Panc1 (cell line): ENCODE measurements around the gene ETNK2. TPM values are rescaled to one million over a fixed set of nuclear protein-coding genes. Genes with fewer than 3 reads are reported as not detected.

ENCODE experiments used
- ATAC-seq: fragments of 200-7000 bp; cut with Tn5 transposase; 2 replicates; pipeline ENCODE4 v1.9.1; 2020; ENCODE audit warnings: mild to moderate bottlenecking, moderate library complexity
- Bru-seq: library from RNA; stranded (reverse); fragments of 400-500 nt; gene quantifications from one replicate; lab custom pipeline; 2021; lab: Mats Ljungman, UMichigan
- BruChase-seq, 2 experiments: library from RNA; stranded (reverse); fragments of 400-500 nt; gene quantifications; one replicate each; lab custom pipeline; 2021; lab: Mats Ljungman, UMichigan
- BruUV-seq: library from RNA; stranded (reverse); fragments of 400-500 nt; replicated peaks from 2 replicates; lab custom pipeline; 2021; lab: Mats Ljungman, UMichigan
- CTCF ChIA-PET: fragments of 300-600 bp; sonication (Branson Sonifier 250); formaldehyde crosslinking; loops from one replicate; lab custom pipeline; 2022; ENCODE audit warnings: antibody characterized with exemption; lab: Charles Lee
- POLR2A ChIA-PET: fragments of 300-600 bp; sonication (Branson Sonifier 250); formaldehyde crosslinking; loops from one replicate; lab custom pipeline; 2022; ENCODE audit warnings: antibody characterized with exemption; lab: Charles Lee
- DNase-seq: peaks from one replicate; pipeline ENCODE4 v3.0.0-alpha.2; 2010; ENCODE audit warnings: low read depth, low spot score
- H3K27ac ChIP-seq: 2 replicates; pipeline ENCODE4 v1.5.1; 2011; ENCODE audit warnings: mild to moderate bottlenecking, low read length, inconsistent platforms
- H3K27me3 ChIP-seq: fragments of 200-500 bp; sonication (Bioruptor generic); 2 replicates; pipeline ENCODE4 v1.6.0; 2014; ENCODE audit warnings: low read length, inconsistent platforms; ENCODE audit not compliant: control insufficient read depth, insufficient read depth
- H3K36me3 ChIP-seq: fragments of 200-500 bp; sonication (Bioruptor generic); 2 replicates; pipeline ENCODE4 v1.5.1; 2014; ENCODE audit warnings: inconsistent platforms, mild to moderate bottlenecking, low read length, moderate library complexity; ENCODE audit not compliant: control insufficient read depth, insufficient read depth
- H3K4me1 ChIP-seq: 2 replicates; pipeline ENCODE4 v1.5.1; 2011; ENCODE audit warnings: inconsistent platforms, mild to moderate bottlenecking, low read length, moderate library complexity; ENCODE audit not compliant: control insufficient read depth, insufficient read depth
- H3K4me3 ChIP-seq, 2 experiments: 2 replicates each; pipeline ENCODE4 v1.5.1; 2011 to 2012; ENCODE audit warnings: low read depth in 2 of 2, low read length in 2 of 2, mild to moderate bottlenecking in 2 of 2, inconsistent platforms in 1 of 2, moderate library complexity in 1 of 2
- H3K9me3 ChIP-seq: fragments of 200-500 bp; sonication (Bioruptor generic); 2 replicates; pipeline ENCODE4 v1.5.1; 2014; ENCODE audit warnings: low read depth, mild to moderate bottlenecking, inconsistent platforms, low read length, moderate library complexity; ENCODE audit not compliant: control insufficient read depth, insufficient read depth
- CTCF ChIP-seq: fragments of 450-650 bp; IDR thresholded peaks from 2 replicates; pipeline ENCODE4 v1.5.1; 2017; ENCODE audit warnings: mild to moderate bottlenecking
- POLR2AphosphoS5 ChIP-seq: IDR thresholded peaks from 2 replicates; pipeline ENCODE4 v1.6.1; 2012; ENCODE audit warnings: mild to moderate bottlenecking, low read depth, low read length, moderate library complexity
- REST ChIP-seq, 2 experiments: IDR thresholded peaks; 2 replicates each; pipeline ENCODE4 v1.6.1; 2011 to 2012; ENCODE audit warnings: low read depth in 2 of 2, control low read depth in 1 of 2, low read length in 1 of 2, mild to moderate bottlenecking in 1 of 2, moderate library complexity in 1 of 2; ENCODE audit not compliant: insufficient read depth in 1 of 2
- SIN3A ChIP-seq: IDR thresholded peaks from 2 replicates; pipeline ENCODE4 v1.6.1; 2012; ENCODE audit warnings: low read depth, mild to moderate bottlenecking, low read length, moderate library complexity, borderline replicate concordance; ENCODE audit not compliant: insufficient read depth
- TCF7L2 ChIP-seq: IDR thresholded peaks from 2 replicates; pipeline ENCODE4 v1.6.1; 2011; ENCODE audit warnings: mild to moderate bottlenecking, low read depth, low read length, inconsistent platforms
- in situ Hi-C: cut with HindIII; loops from 2 replicates; pipeline ENCODE4 v1.10.0; 2016; ENCODE audit warnings: low sequenced_read_pairs, low pct_unique_long_range_greater_than_20kb
- intact Hi-C: fragments of 100-400 bp; cut with micrococcal nuclease; formaldehyde crosslinking; loops from one replicate; pipeline ENCODE4 v1.10.0; 2022; ENCODE audit not compliant: unreplicated experiment
- long read RNA-seq: library from polyadenylated mRNA; unstranded; transcript quantifications from one replicate; pipeline ENCODE4 v2.0.0, GENCODE V29; 2021; ENCODE audit not compliant: unreplicated experiment
- polyA plus RNA-seq: library from polyadenylated mRNA; unstranded; fragments of >200 nt; gene quantifications from one replicate; pipeline ENCODE4 v1.2.1, GENCODE V29; 2012; ENCODE audit warnings: missing spikeins; ENCODE audit not compliant: insufficient read length
- total RNA-seq: library from RNA; stranded (reverse); gene quantifications from one replicate; pipeline ENCODE4 v1.2.1, GENCODE V29; 2021; ENCODE audit not compliant: unreplicated experiment

Gene ETNK2
- total RNA-seq: 6.7 TPM
- polyA plus RNA-seq: 6.0 TPM
- percentile 34 among the genes with signal in this experiment for Bru-seq, nascent RNA
- percentile 26 among the genes with signal in this experiment for BruChase-seq, experiment 1, labeled RNA remaining after a 2-hour chase
- BruChase-seq, experiment 2, labeled RNA remaining after a 6-hour chase: percentile 36 among the genes with signal in this experiment
- long read RNA-seq, transcript ETNK2-203 (8 exons, 2,434 nt): major isoform, 5 of 9 reads
- long read RNA-seq, partial matches to known transcripts: 2 of 9 reads
- long read RNA-seq, other reads (novel, unspliced or antisense): 1 of 9 reads

GRCh38 chr1:204151552-204152309 lies at the start of gene ETNK2:
Gene ETNK2, minus strand, starts transcription at chr1:204152044. Its CDS starts 192 bp downstream, at chr1:204151852.
- Histone ChIP-seq H3K27me3 (no peaks in the 10 kb centered on the region; the same call in 1 of the 2 replicates), H3K36me3 (no peaks in the 10 kb centered on the region), H3K9me3 (no peaks in the 10 kb centered on the region), H3K27ac (no peak within 1 kb of the TSS), H3K4me3 (peak within 1 kb of the TSS; percentile 58 to 63), H3K4me1 (no peaks in the 10 kb centered on the region)
- ATAC-seq (peak; percentile 76), DNase-seq (no peak)
- TF ChIP-seq SIN3A (no peak), POLR2AphosphoS5 (no peak), REST (IDR thresholded peaks at IDR 0.05; ENCODE audit: insufficient read depth in 1 of 2, low read depth in 2 of 2, low read length in 1 of 2) (no peak), CTCF (no peak), TCF7L2 (no peak)
- intact Hi-C loops: no loop called here
- BruUV-seq: no TSS peak
- ChIA-PET CTCF (interaction anchor here (0.8 to 1.0 kb wide), 2 partner anchors 11 to 16 kb away, joined by 3 to 4 read pairs; no protein-coding TSS in a partner anchor), POLR2A (interaction anchor here (0.5 kb wide), 1 partner anchor 1246 kb away, joined by 3 read pairs; no protein-coding TSS in a partner anchor)
- in situ Hi-C loops: no loop called here

- Histone ChIP-seq H3K4me3 (no peak overlapping the region), H3K9me3 (no peaks in the 10 kb centered on the region), H3K36me3 (no peaks in the 10 kb centered on the region), H3K27me3 (no peaks in the 10 kb centered on the region), H3K4me1 (no peaks in the 10 kb centered on the region), H3K27ac (no peak overlapping the region)
- TF ChIP-seq POLR2AphosphoS5 (no peak), REST (IDR thresholded peaks at IDR 0.05; ENCODE audit: insufficient read depth in 1 of 2, low read depth in 2 of 2, low read length in 1 of 2) (no peak), TCF7L2 (no peak), SIN3A (no peak), CTCF (no peak)
- intact Hi-C loops (no loop called here), in situ Hi-C loops (no loop called here)
- DNase-seq: no peak
- no TSS peak for BruUV-seq
- ATAC-seq: no peak
- POLR2A ChIA-PET: no interaction called here
- CTCF ChIA-PET: no interaction called here
Observed at GRCh38 chr1:204201348-204202040, 49.6 kb upstream of the ETNK2 start.
